Heart left ventricle (tissue), 16 donors: Measurements from ENCODE around the gene PCYOX1L. TPM values are rescaled to one million over a fixed set of nuclear protein-coding genes. Genes with fewer than 3 reads are reported as not detected.

ENCODE experiments used
- ATAC-seq, 4 donors: fragments of 200-7000 bp; cut with Tn5 transposase; one replicate each; pipeline ENCODE4 v1.9.1; 2020 to 2022; ENCODE audit warnings: moderate library complexity in 4 of 4, mild to moderate bottlenecking in 3 of 4, moderate number of reproducible peaks in 1 of 4
- DNase-seq, 5 donors: peaks; one replicate each; pipeline ENCODE4 v3.0.0-alpha.2; 2020
- H3K27ac ChIP-seq, 12 donors: fragments of 200-600 bp; sonication (generic) in 4 of 12; one replicate each; pipeline versions ENCODE4 v1.5.0 to v1.8.0; 2016 to 2022; ENCODE audit warnings: mild to moderate bottlenecking in 2 of 12
- H3K27me3 ChIP-seq, 9 donors: fragments of 200-600 bp; sonication (generic) in 2 of 9; one replicate each; pipeline versions ENCODE4 v1.5.1 to v1.8.0; 2016 to 2022; ENCODE audit warnings: mild to moderate bottlenecking in 3 of 9
- H3K36me3 ChIP-seq, 9 donors: fragments of 200-600 bp; sonication (generic) in 2 of 9; one replicate each; pipeline versions ENCODE4 v1.5.0 to v1.8.0; 2018 to 2022; ENCODE audit warnings: mild to moderate bottlenecking in 2 of 9
- H3K4me1 ChIP-seq, 12 donors: fragments of 200-600 bp; sonication (generic) in 4 of 12; one replicate each; pipeline versions ENCODE4 v1.5.0 to v1.8.0; 2016 to 2022; ENCODE audit warnings: mild to moderate bottlenecking in 3 of 12
- H3K4me3 ChIP-seq, 12 donors: fragments of 200-600 bp; sonication (generic) in 4 of 12; one replicate each; pipeline versions ENCODE4 v1.5.0 to v1.8.0; 2017 to 2022; ENCODE audit warnings: mild to moderate bottlenecking in 9 of 12, moderate library complexity in 4 of 12
- H3K9me3 ChIP-seq, 12 donors: fragments of 200-600 bp; sonication (generic) in 4 of 12; one replicate each; pipeline versions ENCODE4 v1.5.0 to v1.8.0; 2016 to 2022; ENCODE audit warnings: mild to moderate bottlenecking in 1 of 12
- POLR2A ChIP-seq, 2 donors: fragments of 450-650 bp; IDR thresholded peaks; one replicate each; pipeline ENCODE4 v1.6.1; 2017; ENCODE audit warnings: antibody characterized with exemption in 2 of 2, mild to moderate bottlenecking in 2 of 2, moderate library complexity in 2 of 2
- WGBS, 4 donors: extraction: QIAGEN DNeasy Blood & Tissue Kit in 2 of 4; methylation state at CpG; one replicate each; pipeline versions ENCODE4 v1.1.5 to v1.1.7; 2013 to 2018; 5-methylcytosine and 5-hydroxymethylcytosine counted together
- intact Hi-C, 10 donors: fragments of 100-400 bp; cut with DNase I; formaldehyde crosslinking; loops; one replicate each; pipeline versions ENCODE4 v1.11.1 to v1.14.2; 2022
- polyA plus RNA-seq, 2 donors: library from polyadenylated mRNA; stranded (reverse); fragments of 200-250 nt; gene quantifications; one replicate each; pipeline ENCODE4 v1.2.3, GENCODE V29; 2013
- total RNA-seq, 9 donors: library from RNA; depleted of rRNA in 2 of 9; stranded (reverse); fragments of >200 nt in 2 of 9; fragmentation: NEBNext Ultra II Directional in 3 of 9; extraction: Animal tissue kit (Norgen Biotek cat#: 25700) in 3 of 9; gene quantifications; one replicate each; pipeline versions ENCODE4 v1.1.0 to v1.2.4, GENCODE V29; 2016 to 2023
- TF ChIP-seq, protein P1 (sequence below), 12 donors: fragments of 200-600 bp; sonication (generic) in 4 of 12; IDR thresholded peaks; one replicate each; pipeline versions ENCODE4 v1.5.0 to v1.8.0; 2018 to 2022; ENCODE audit warnings: antibody characterized with exemption in 12 of 12, mild to moderate bottlenecking in 5 of 12
- donor health status: ischemic (EF 13 %, LVEDD 7.1; RV severe dilation, severe dysfunction).
- donor health status: healthy with polysubstance abuse.
- donor health status: DM: no; HTN: yes; CAD: no.
- donor health status: DM: no; HTN: no; CAD: no.
- donor health status: ischemic (EF 25% LVEDD 6.9; RV normal size, moderate dysfunction).
- donor health status: ischemic (EF 25% LVEDD 5.7; RV mildly dilated, moderate dysfunction).
- donor health status: healthy.
- donor health status: DM: yes; HTN: yes; CAD: no.
- donor health status: ischemic (EF 35%, LVEDD 5.7; RV mildly dilated, moderate dysfunction).
- donor health status: nonischemic (EF 11% LVEDD 7.7; RV severe dilation, severe dysfunction).
- donor health status: DM: yes; HTN: yes; CAD: no.
- donor health status: PGD.
- donor health status: ischemic (EF 29% LVEDD 5.4; RV normal size, mild dysfunction).
- donor health status: nonischemic (EF 23%, LVEDD 6.1; RV moderate dilation, normal function).

The PCYOX1L gene
- total and polyA plus RNA-seq, 11 donors: 2.3 to 6.8 (median 3.7) TPM

DNA sequence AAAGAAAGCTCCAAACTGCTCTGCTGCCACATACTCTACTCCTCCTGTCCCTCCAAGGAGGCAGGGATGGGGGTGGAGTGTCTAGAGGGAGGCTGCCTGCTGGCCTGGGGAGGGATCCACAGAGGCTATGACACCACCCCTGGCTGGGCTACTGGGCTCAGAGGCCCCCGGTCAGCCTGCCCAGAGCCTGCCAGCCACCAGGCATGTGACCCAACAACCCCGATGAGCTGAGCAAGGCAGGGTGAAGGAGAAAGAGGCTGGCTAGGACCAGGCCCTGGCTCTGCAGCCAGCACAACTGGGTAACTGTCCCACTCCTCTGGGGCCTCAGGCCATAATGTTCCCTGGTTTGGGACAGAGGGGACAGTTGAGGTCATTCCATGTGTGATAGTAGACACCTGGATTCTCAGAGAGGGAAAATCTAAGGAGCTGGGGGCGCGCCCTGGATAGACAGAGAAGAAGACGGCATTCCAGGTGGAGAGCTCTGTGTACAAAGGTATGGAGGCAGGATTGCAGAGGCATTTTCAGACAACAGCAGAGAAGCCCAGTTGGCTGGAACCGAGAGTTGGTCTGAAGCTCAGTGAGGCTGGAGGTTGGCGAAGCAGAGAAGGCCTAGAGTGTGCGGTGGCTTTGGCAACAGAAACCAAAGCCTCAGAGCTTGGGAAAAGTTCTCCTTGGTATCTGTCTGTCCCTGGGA, 55.1 kb downstream of the PCYOX1L start:
- intact Hi-C loops: no loop called here
- Histone ChIP-seq H3K27me3 (no peaks in the 10 kb centered on the region), H3K4me1 (peaks cover 0 to 59% (median 36%) of the 10 kb centered on the region in 12 donors), H3K36me3 (peaks cover 0 to 52% (median 0%) of the 10 kb centered on the region in 9 donors), H3K4me3 (peak overlapping the region in 10 of 12 donors; percentile 5 to 72 (median 52)), H3K27ac (peak overlapping the region; percentile 29 to 97 (median 90)), H3K9me3 (no peaks in the 10 kb centered on the region)
- DNase-seq (peak in 2 of 5 donors; percentile 51 to 58), ATAC-seq (peak; percentile 12 to 27 (median 22))
- TF ChIP-seq POLR2A (IDR thresholded peaks at IDR 0.05): no peak
- TF ChIP-seq, protein P1, sequence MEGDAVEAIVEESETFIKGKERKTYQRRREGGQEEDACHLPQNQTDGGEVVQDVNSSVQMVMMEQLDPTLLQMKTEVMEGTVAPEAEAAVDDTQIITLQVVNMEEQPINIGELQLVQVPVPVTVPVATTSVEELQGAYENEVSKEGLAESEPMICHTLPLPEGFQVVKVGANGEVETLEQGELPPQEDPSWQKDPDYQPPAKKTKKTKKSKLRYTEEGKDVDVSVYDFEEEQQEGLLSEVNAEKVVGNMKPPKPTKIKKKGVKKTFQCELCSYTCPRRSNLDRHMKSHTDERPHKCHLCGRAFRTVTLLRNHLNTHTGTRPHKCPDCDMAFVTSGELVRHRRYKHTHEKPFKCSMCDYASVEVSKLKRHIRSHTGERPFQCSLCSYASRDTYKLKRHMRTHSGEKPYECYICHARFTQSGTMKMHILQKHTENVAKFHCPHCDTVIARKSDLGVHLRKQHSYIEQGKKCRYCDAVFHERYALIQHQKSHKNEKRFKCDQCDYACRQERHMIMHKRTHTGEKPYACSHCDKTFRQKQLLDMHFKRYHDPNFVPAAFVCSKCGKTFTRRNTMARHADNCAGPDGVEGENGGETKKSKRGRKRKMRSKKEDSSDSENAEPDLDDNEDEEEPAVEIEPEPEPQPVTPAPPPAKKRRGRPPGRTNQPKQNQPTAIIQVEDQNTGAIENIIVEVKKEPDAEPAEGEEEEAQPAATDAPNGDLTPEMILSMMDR (IDR thresholded peaks at IDR 0.05): no peak
- WGBS, 4 donors: 67 to 80% (median 77%) methylated on average over 8 of the region's 8 CpGs

DNA sequence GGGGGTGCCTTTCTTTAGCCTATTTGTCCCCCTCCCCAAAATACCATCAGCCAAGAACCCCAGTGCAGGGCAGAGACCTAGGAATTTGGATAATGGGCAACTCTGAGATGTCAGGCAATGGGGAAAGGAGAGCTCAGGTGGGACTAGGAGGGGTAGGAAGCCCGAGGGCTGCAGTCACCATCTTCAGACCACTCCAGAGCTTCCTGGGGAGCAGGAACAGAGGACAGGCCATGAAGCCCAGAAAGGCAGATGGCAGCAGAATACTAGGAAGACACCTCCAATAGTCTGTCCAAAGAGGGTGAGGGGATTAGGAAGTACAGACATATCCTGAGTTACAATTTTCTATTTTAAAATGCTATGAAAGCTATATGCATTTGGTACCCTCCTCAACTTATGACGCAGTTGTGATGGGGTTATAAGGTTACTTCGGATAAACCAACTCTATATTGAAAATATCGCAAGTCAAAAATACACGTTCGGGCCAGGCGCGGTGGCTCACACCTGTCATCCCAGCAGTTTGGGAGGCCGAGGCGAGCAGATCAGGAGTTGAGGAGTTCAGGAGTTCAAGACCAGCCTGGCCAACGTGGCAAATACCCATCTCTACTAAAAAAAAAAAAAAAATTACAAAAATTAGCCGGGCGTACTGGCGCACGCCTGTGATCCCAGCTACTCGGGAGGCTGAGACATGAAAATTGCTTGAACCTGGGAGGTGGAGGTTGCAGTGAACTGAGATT, 55.8 kb downstream of the PCYOX1L start:
- ATAC-seq (no peak), DNase-seq (no peak)
- WGBS, 4 donors: 77 to 87% (median 84%) methylated on average over 16 of the region's 16 CpGs
- Histone ChIP-seq H3K9me3 (no peaks in the 10 kb centered on the region), H3K36me3 (peaks cover 0 to 46% (median 0%) of the 10 kb centered on the region in 9 donors), H3K27me3 (no peaks in the 10 kb centered on the region), H3K4me1 (peaks cover 0 to 61% (median 38%) of the 10 kb centered on the region in 12 donors), H3K27ac (peak overlapping the region; percentile 29 to 97 (median 92)), H3K4me3 (peak overlapping the region in 8 of 12 donors; percentile 40 to 72 (median 59))
- TF ChIP-seq POLR2A (IDR thresholded peaks at IDR 0.05): no peak
- TF ChIP-seq, protein P1 (IDR thresholded peaks at IDR 0.05): no peak
- intact Hi-C loops: loop anchor here in 1 of 10 donors (1.0 kb wide), 1 partner anchor 18 kb away; no protein-coding TSS in a partner anchor

DNA sequence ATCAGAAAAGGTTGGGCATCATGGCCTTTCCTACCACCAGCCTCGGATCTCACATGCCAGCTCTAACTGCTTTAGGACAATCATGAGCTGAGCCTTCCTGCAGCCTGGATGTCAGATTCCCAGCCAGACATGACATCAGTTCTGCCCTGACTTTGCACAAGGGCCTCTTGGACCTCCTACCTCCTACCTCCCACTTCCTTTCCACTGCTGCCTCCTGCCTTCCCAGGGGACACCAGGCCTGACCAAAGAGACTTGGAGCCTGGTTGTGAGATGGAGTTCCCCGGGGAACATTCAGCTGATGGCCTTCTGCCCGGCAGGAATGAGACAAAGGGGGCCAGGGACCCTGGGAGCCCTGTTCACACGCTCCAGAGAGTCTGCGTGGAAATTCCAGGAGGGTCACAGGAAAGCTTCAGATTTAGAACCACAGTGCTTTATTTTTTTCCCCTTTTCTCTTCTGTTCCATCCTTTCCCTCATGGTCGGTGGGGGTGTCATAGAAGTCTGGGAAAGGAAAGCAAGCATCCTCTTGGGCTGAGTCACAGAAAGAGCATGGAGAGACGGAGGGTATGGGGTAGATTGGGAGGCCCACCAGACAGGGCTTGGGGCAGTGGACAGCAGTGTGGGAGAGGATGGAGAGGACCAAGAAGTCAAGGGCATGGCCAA, 56.7 kb downstream of the PCYOX1L start:
- Histone ChIP-seq H3K36me3 (peaks cover 0 to 38% (median 0%) of the 10 kb centered on the region in 9 donors), H3K9me3 (no peaks in the 10 kb centered on the region), H3K4me1 (peaks cover 2 to 70% (median 47%) of the 10 kb centered on the region in 12 donors), H3K4me3 (peak overlapping the region in 6 of 12 donors; percentile 2 to 72 (median 66)), H3K27me3 (no peaks in the 10 kb centered on the region), H3K27ac (peak overlapping the region; percentile 34 to 97 (median 92))
- ATAC-seq: peak; percentile 5 to 79 (median 67)
- intact Hi-C loops: loop anchor here in 1 of 10 donors (1.0 kb wide), 1 partner anchor 19 kb away; no protein-coding TSS in a partner anchor
- peak; percentile 79 to 89 (median 83) for DNase-seq
- TF ChIP-seq, protein P1 (IDR thresholded peaks at IDR 0.05): peak in 1 of 12 donors; percentile 9
- no peak for TF ChIP-seq POLR2A (IDR thresholded peaks at IDR 0.05)
- 36 to 56% (median 52%) methylated on average over 7 of the region's 7 CpGs for WGBS, 4 donors
